GM12801 (cell line): ENCODE measurements around the gene UBA3.

ENCODE experiments used
- CTCF ChIP-seq: IDR thresholded peaks from one replicate; pipeline ENCODE4 v1.5.1; 2011; ENCODE audit warnings: control low read depth; ENCODE audit not compliant: insufficient read length; ENCODE audit errors: extremely low read depth

Gene UBA3

DNA sequence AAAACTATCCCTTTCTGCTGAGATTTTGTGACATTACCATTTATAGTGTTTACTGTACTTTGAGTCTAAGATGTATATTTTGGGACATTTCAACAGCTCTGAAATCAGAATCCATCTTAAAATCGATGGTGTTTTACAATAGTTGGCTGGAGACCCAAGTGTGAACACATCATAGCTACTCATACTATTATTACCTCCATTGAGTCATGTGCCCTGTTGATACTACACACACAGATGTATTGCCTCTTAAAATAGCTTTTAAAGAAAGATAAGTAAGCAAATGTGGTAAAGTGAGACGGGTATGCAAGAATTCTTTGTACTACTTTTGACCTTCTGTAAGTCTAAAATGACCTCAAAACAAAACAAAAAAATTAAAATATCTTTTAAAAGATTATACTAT is 35.6 kb upstream of the UBA3 start:
- TF ChIP-seq CTCF, result no peak

GRCh38 chr3:69113536-69113935 is 33.4 kb upstream of the UBA3 start:
- TF ChIP-seq CTCF, result no peak

- no peak for TF ChIP-seq CTCF
These were observed 30.9 kb upstream of the UBA3 start for GRCh38 chr3:69110941-69111546.

GRCh38 chr3:69108811-69109210 is 28.6 kb upstream of the UBA3 start:
- no peak for TF ChIP-seq CTCF

DNA sequence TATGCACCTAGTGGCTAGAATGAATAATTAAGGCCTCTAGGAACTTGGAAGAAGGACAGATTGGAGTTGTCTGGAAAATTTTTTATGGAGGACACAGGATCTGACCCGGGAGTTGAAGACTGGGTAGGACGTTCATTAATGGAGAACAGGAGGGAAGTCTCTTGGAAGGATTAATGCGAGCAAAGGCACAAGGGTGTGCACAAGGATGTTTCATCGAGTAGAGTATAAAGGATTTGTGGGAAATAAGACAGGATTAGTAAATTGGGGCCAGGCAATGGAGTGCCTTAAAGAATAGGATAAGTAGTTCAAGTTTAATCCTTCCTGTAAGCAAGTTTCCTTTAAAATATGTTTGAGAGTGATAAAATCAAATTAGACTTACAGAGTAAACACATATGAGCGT is 27.7 kb upstream of the UBA3 start:
- no peak for TF ChIP-seq CTCF

GRCh38 chr3:69105320-69105719 is 25.2 kb upstream of the UBA3 start:
- TF ChIP-seq CTCF, result no peak

DNA sequence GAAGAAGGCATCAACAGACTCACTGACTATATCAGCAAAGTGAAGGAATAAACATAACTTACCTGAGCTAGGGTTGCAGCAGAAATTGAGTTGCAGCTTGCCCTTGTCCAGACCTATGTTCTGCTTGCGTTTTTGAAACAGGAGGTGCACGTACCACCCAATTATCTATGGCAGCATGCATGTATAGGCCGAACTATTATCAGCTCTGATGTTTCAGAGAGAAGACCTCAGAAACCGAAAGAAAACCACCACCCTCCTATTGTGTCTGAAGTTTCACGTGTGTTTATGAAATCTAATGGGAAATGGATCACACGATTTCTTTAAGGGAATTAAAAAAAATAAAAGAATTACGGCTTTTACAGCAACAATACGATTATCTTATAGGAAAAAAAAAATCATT is 24.4 kb upstream of the UBA3 start:
- TF ChIP-seq CTCF, result no peak
